WERI-Rb-1 (cell line): ENCODE data around the gene UBL4B.

ENCODE experiments used
- DNase-seq: peaks from one replicate; pipeline ENCODE4 v3.0.0-alpha.2; 2020
- H3K27ac ChIP-seq: fragments of 250-450 bp; sonication (Bioruptor Pico); 2 replicates; pipeline ENCODE4 v1.5.1; 2020; ENCODE audit warnings: mild to moderate bottlenecking, moderate library complexity
- H3K27me3 ChIP-seq: fragments of 250-450 bp; sonication (Bioruptor Pico); 2 replicates; pipeline ENCODE4 v1.5.1; 2021; ENCODE audit warnings: mild to moderate bottlenecking, low read depth, moderate library complexity; ENCODE audit not compliant: insufficient read depth, severe bottlenecking
- H3K36me3 ChIP-seq: fragments of 250-450 bp; sonication (Bioruptor Pico); 2 replicates; pipeline ENCODE4 v1.5.1; 2020; ENCODE audit warnings: mild to moderate bottlenecking, moderate library complexity
- H3K4me3 ChIP-seq: 2 replicates; pipeline ENCODE4 v1.5.1; 2011; ENCODE audit warnings: low read depth, mild to moderate bottlenecking, control low read depth, low read length
- H3K9me3 ChIP-seq: fragments of 250-450 bp; sonication (Bioruptor Pico); 2 replicates; pipeline ENCODE4 v1.5.1; 2021; ENCODE audit warnings: mild to moderate bottlenecking, moderate library complexity; ENCODE audit not compliant: severe bottlenecking
- CTCF ChIP-seq: IDR thresholded peaks from 2 replicates; pipeline ENCODE4 v1.5.1; 2011; ENCODE audit warnings: low read depth, mild to moderate bottlenecking, control low read depth, inconsistent platforms, low read length

Gene UBL4B

GRCh38 chr1:110088739-110089316 lies 23.4 kb upstream of the UBL4B start:
- no peaks in the 10 kb centered on the region for H3K9me3 ChIP-seq
- TF ChIP-seq CTCF = no peak
- H3K27me3 ChIP-seq = peaks cover 21% of the 10 kb centered on the region
- H3K27ac ChIP-seq = no peak overlapping the region
- no peak for DNase-seq
- H3K36me3 ChIP-seq = no peaks in the 10 kb centered on the region
- H3K4me3 ChIP-seq = no peak overlapping the region

DNA sequence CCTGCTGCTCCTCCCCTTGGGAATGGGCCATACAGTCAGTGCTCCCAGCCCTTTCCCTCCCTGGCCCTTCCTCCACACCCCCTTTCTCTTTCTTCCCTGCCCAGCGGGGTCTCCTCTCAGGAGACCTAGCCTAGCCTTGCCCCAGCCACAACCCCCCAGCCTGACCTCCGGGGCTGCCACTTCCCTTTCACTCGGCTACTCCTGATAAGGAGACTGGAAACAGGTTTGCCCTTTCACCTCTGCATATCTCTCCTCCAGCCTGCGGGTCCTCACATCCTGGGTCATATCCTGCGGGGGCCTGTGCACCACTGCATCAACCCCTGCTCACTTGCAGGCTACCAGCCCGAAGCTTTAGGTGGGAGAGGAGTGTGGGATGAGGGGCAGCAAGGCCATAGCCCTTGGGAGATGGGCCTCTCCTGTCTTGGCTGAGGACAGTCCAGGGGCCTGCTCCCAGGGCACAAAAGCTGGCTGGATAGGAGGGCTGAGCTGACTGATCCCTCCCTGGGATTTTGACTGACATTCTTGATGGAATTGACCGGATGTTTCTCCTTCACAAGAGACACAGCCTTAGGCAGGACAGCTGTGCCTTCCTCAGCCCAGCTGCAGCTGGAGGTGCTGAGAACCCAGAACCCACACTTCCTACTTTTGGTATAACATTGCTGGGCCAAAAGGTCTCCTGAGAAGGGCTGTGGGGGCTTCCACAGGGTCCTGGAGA lies 22.5 kb upstream of the UBL4B start:
- H3K27me3 ChIP-seq = peaks cover 12% of the 10 kb centered on the region
- H3K4me3 ChIP-seq = no peak overlapping the region
- no peak for DNase-seq
- TF ChIP-seq CTCF = no peak
- H3K9me3 ChIP-seq = no peaks in the 10 kb centered on the region
- H3K36me3 ChIP-seq = no peaks in the 10 kb centered on the region
- H3K27ac ChIP-seq = no peak overlapping the region

- Histone ChIP-seq H3K9me3 (no peaks in the 10 kb centered on the region), H3K4me3 (no peak overlapping the region), H3K27me3 (peaks cover 2% of the 10 kb centered on the region), H3K27ac (no peak overlapping the region), H3K36me3 (no peaks in the 10 kb centered on the region)
- DNase-seq = no peak
- TF ChIP-seq CTCF = no peak
These were observed 20.9 kb upstream of the UBL4B start for GRCh38 chr1:110091381-110091780.

DNA sequence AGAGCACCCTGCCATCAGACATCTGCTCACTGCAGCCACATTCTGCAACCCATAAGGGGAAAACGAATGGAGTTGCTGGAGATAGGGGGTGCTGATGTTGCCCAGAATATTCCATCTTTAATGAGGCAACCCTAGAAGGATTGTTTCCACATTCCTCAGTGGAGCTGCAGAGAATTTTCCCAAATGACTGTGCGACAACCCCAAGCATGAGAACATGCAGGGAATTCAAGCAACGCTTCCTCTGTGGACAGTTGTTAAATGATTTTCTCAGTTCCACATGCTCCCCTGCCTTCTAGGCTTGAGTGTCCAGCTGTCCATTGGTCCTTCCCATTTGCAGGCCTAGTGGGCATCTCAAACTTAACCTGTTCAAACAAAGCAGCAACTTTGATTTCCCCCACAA lies 20.5 kb upstream of the UBL4B start:
- Histone ChIP-seq H3K36me3 (no peaks in the 10 kb centered on the region), H3K27me3 (no peaks in the 10 kb centered on the region), H3K27ac (no peak overlapping the region), H3K9me3 (no peaks in the 10 kb centered on the region), H3K4me3 (no peak overlapping the region)
- no peak for DNase-seq
- no peak for TF ChIP-seq CTCF

DNA sequence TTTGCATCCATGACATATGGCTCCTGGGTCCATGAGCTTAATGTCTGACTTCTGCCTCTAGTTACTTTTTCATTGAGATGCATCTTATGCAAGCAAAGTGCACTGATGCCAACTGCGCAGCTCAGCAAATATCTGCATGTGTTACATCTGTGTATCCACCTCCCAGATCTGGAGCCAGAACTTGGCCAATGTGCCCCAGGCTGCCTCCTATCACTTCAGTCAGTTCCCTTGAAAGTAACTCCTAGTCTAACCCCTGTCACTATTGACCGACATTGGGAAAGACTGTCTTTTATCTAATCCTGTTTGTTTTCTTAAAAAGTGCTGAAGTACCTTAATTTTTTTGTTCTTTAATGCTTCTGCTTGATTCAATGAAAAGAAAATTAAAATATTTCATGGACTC lies 19.3 kb upstream of the UBL4B start:
- no peak for DNase-seq
- Histone ChIP-seq H3K4me3 (no peak overlapping the region), H3K27me3 (no peaks in the 10 kb centered on the region), H3K36me3 (no peaks in the 10 kb centered on the region), H3K27ac (no peak overlapping the region), H3K9me3 (no peaks in the 10 kb centered on the region)
- TF ChIP-seq CTCF = no peak
